CD4-positive, alpha-beta T cell treated with Interferon gamma for 1 hour (primary cell): Measurements from ENCODE around the gene AAK1.
"Not testable (repeated sequence)": the region's sequence is repeated elsewhere in the genome, so short reads cannot be mapped to it uniquely, and the experiment has no call there.

Experiments used
- DNase-seq: peaks from one replicate; pipeline ENCODE4 v3.0.0-alpha.2; 2020

Gene AAK1

DNA sequence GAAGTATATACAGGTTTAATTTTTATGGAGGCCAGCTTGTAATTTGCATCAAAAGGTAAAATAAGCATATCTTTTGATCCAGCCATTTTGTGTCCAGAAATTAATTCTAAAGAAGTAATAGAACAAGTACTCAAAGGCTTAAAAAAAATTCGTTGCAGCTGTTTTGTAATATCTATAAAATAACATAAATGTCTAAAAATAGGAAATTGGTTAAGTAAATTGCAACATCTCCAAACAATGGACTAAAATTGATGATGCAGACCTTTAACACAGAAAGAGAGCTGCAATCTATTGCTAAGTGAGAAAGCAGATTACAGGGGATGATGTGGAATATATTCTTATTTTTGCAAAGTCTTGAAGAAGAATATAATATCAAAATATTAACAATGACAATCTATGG, 19.4 kb downstream of the AAK1 start:
- no peak for DNase-seq

DNA sequence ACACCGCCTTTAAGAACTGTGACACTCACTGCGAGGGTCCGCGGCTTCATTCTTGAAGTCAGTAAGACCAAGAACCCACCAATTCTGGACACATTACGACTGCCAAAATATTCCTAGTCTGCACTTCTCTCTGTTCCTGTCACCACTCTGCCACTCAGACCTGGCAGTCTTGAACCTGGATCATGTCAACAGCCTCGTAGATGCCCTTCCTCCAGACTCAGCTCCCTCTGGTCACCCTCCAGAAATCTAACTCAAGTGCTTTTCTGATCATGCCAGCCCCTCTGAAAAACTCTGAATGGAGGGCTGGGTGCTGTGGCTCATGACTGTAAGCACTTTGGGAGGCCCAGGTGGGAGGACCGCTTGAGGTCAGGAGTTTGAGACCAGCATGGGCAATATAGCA, 20.3 kb downstream of the AAK1 start:
- DNase-seq: no peak

DNA sequence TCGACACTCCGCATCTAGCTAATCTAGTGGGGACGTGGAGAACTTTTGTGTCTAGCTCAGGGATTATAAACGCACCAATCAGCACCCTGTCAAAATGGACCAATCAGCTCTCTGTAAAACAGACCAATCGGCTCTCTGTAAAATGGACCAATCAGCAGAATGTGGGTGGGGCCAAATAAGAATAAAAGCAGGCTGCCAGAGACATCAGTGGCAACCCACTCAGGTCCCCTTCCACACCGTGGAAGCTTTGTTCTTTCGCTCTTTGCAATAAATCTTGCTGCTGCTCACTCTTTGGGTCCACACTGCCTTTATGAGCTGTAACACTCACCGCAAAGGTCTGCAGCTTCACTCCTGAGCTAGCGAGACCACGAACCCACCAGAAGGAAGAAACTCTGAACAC, 20.7 kb downstream of the AAK1 start:
- not testable (repeated sequence) for DNase-seq

DNA sequence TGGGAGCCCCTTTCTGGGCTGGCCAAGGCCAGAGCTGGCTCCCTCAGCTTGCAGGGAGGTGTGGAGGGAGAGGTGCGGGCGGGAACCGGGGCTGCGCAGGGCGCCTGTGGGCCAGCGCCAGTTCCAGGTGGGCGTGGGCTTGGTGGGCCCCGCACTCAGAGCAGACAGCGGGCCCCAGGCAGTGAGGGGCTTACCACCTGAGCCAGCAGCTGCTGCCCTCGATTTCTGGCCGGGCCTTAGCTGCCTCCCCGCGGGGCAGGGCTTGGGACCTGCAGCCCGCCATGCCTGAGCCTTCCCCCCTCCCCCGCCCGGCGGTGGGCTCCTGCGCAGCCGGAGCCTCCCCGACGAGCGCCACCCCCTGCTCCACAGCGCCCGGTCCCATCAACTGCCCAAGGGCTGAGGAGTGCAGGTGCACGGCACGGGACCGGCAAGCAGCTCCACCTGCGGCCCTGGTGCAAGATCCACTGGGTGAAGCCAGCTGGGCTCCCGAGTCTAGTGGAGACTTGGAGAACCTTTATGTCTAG, 21.5 kb downstream of the AAK1 start:
- DNase-seq: not testable (repeated sequence)

DNA sequence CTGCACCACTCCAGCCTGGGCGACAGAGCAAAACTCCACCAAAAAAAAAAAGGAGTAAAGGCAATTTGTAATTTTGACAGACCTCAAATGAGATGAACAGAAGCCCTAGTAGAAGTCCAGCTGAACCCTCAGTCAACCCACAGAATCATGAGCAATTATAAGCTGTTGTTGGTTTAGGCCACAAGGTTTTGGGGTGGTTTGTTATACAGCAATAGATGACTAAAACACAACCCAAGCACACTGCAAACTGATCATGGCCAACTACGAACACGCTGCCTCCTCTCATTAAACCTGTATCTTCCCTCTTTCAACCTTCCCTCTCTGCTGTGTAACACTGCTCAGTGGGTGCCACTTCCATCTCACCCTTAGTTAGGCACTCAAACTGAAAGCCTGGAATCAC, 22.1 kb downstream of the AAK1 start:
- no peak for DNase-seq

DNA sequence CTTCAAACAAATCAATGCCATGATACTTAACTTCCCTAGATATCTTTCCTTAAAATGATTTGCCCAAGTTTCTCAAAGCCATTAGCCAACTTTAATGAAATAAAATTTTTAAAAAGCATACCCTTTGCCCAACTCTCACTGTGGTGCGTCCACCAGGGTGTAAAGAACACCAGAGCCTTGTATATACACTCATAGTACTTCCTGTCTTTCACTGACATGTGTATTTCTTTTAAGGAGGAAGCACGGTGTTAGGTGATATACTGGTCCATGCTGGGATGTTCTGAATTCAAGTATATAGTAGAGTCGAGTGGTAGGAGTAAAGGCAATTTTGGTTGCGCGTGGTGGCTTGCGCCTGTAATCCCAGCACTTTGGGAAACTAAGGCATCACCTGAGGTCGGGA, 22.7 kb downstream of the AAK1 start:
- no peak for DNase-seq

DNA sequence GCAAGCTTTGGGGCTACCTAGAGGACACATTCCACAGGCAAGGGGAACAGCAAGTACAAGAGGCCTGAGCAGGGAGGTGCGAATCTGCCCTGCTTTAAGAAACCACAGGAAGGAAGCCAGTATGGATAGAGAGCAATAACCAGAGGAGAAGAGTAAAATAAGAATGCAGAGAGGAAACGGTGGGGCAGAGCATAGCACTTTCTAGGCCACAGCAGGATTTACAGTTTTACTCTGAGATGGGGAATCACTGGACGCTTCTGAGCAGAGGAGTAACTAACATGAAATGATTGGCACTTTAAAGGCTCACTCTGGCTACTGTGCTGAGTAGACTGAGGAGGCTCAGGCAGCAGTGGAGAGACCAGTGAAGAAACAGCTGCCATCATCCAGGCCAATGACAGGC, 23.8 kb downstream of the AAK1 start:
- DNase-seq: no peak

DNA sequence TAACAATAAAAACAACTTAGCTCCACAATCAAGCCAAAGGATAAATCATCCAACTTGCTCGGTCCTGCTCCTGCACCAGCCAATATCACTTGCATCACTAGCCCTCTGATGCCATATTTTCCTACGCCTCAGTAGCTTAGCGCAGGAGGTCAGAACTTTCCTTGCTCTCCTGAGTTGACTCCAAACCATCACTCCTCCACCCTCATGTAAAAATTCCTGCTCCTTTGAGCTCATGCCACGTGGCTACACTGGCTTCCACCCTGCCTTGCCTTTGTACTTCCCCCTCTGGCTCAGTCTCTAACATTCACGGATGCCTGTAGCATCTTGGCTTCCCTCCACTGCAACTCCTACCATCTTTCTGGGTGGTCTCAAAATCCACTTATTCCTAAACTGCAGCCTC, 25.2 kb downstream of the AAK1 start:
- DNase-seq: no peak

DNA sequence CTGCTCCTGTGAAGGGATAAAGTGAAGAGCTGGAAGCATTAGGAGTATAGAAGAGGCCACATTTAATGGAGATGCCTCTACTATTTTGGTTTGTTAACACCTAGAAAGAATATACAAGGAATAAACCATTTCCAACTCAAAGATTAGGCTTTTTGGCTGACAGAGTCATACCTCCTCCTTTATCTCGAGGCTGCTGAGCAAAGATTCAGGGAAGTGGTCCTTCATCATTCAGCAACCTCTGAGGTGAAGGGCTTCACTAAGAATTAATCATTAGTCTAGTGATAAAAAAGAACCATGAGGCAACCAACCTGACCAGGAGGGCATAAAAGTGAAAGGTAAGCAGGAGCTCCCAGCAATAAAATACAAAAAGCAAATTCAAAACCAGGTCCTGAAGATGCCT, 25.8 kb downstream of the AAK1 start:
- DNase-seq: no peak

DNA sequence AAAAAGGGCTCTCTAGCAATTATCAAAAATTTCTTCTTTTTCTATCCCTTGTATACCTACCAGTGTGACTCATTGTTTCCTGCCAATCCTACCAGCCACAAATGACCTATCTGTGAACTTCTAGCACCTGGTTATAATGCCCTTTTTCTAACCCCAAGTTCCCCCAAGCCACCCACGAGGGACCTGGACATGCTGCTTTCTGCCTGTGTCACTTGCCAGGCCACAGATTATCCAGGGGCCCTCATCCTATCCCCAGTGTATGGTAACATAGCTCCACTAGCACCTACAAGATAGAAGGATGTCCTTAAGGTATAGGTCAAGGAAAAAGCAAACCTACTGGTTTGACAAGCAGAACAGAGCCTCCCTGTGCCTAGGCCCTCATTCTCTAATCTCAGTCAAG, 26.8 kb downstream of the AAK1 start:
- no peak for DNase-seq

DNA sequence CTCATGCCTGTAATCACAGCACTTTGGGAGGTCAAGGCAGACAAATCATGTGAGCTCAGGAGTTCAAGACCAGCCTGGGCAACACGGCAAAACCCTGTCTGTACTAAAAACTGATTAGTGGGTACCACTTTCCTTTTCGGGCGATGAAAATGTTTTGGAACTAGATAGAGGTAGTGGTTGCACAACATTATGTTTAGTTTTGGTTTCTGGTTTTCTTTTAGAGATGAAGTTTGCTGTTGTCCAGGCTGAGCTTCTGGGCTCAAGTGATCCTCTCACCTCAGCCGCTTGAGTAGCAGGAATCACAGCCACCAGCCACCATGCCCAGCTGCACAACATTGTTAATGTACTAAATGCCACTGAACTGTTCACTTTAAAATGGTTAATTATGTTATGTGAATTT, 27.6 kb downstream of the AAK1 start:
- DNase-seq: no peak

DNA sequence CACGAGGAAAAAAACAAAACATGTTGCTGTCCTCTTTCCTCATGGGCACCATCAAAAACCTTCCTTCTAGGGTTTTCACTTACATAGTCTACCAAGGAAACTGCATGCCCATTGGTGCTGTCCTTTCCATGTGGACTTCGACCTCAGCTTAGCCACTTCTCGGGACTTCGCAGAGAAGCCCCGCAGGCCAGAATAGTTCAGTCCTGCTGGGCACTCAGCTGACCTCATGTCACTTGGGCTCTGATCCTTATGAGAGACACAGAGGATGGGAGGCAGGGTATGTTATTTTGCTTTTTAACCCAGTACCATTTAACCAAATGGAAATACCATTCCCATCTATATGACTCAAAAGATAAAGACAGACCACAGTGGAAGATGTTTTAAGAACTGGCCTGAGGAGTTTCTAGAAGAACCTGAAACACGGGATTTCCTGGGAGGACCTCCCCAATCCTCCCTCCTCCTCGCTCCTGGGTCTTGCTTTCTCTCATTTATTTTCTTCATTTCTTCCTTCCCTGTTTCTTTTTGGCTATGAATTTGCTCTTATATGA, 28.4 kb downstream of the AAK1 start:
- no peak for DNase-seq

DNA sequence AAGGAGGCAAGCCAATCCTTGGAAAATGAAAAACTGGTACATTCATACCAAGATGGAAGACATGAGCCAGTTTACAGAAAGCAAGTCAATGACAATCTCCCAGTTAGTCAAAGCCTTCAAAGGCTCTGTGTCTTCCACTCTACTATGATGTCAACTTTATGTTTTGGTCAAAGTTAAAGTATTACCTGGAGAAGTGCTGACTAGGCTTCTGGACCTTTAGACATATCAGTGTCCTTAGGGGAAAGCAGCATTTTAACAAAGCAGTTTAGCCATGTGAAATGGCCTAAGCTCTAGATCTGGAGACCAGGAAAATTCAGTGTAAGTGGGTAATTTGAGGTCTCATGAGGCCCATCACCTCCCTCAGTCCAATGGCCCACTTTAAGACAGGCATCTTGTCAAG, 30.8 kb downstream of the AAK1 start:
- DNase-seq: no peak

DNA sequence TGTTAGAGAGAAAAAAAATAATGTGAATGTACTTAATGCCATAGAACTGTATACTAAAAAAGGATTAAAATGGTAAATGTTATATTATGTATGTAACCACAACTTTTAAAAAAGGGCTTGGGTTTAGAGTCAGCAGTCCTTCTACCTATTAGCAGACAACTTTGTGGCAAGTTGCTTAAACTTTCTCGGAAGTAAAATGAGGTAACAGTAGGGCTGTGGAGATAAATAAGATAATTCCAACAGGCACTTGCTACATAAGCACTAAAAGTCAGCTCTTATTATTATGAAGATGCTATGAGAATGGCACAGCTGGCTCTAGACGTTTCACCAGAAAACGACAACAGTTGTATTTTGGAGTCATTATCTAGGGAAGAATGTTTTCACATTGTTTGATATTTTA, 31.3 kb downstream of the AAK1 start:
- DNase-seq: no peak

DNA sequence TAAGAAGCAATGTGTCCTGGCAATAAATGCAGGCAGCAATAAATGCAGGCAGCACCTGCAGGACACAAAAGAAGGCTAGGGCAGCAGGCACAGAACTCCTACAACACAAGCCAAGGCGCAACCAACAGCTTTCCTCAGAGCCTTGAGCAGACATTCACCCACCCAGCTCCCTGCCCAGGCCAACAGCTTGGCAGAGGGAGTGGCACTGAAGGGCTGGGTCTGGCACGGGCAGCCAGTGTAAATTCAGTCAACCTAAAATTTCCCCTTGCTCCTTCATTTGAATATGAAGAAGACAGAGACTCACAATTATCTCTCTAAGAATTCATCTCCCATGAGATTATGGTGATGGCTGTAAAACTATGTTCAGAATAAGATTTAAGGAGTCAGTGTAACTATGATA, 35.4 kb downstream of the AAK1 start:
- no peak for DNase-seq

DNA sequence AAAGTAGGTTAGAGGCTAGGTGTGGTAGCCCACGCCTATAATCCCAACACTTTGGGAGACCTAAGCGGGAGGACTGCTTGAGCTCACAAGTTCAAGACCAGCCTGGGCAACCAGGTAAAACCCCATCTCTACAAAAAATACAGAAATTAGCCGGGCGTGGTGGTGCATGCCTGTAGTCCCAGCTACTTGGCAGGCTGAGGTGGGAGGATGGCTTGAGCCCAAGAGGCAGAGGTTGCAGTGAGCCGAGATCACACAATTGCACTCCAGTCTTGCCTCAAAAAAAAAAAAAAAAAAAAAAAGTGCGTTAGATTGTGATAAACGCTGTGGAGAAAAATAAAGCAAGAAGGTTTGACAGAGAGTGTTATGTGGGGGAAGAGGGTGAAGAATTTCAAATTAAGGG, 36.8 kb downstream of the AAK1 start:
- DNase-seq: not testable (repeated sequence)

DNA sequence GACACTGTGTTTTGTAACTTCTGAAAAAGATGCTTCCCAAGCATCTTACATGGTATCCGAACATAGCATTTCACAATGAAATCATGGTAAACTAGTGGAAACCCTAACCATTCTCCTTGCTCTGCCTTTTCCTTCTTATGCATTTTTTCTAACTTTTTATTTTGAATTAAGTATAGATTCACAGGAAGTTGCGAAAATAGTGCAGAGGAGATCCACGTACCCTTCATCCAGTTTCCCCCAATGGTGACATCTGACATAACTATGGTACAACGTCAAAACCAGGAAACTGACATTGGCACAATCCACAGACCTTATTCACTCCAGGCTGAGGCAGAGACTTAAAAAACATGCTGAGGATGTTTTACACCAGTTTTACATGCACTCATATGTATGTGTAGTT, 38.3 kb downstream of the AAK1 start:
- no peak for DNase-seq

DNA sequence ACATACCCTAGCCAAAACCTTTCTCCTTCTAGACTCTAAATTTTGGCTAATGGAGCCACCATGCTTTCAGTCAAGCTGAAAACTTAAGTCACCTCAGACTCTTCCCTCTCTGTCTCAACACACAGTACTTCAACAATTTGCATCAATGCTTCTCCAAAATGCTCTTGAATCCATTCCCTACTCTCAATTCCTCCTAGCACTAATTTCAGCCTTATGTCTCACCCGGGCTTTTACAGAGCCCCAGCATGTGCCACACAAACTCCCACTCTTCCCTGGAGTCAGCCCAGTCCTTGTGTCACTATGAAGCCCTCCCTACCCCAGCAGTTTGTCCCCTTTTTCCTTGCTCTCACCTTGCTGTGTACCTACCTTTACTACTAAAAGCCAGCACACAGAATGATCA, 38.7 kb downstream of the AAK1 start:
- DNase-seq: no peak

DNA sequence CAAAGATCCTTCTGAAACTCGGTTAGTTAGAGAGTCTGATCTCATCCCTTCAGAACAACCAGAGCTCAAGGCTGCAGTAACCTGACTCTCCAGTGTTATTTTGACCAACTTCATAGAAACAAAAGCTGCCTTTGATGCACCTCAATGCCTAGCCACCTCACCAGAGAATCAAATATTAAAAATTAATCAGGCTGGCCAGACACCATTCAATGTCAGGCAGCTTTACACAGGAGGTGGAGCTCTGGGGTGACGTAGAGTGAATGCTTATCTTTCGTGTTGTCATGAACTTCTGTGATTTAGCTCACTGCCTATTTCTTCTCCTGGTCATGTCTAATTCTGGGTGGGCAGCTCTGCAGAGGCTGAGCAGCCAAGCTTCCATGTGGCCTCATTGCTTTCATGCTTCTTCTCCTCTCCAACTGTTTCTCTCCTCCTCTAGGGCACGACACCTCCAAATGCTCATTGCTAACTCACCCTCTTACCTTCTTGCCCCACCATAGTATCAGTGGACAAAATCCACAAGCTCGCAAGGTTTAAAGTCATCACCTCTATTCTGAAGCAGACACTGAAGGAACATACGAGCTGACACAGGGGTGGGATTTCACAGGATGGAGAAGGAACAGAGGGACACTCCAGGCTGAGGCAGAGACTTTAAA, 39.4 kb downstream of the AAK1 start:
- DNase-seq: no peak

DNA sequence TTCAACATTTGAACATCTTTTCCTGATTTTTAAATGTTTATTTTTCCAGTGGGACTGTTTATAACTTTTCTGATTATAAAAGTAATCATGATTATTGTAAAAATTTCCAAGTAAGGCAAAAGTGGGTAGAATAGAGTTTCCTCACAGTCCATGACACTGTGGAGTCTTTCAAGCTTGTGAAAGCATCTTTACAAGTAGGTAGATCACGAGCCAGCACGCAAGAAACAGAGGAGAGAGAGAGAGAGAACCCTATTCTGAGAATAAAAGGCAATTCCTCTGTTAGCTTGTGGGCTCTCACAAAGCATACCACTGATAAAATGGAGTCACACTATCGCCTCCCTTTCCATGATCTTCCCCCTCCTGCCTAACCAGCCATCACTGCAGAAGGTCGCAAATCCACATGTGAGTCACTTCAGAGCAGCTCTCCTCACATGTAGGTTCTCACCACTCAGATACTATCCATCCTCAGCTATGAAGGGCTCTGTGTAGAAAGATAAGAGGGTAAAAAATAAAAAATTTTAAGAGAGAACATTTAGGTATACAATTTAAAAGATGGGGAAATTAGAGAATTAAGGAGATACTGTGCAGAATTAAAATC, 40.3 kb downstream of the AAK1 start:
- DNase-seq: no peak

DNA sequence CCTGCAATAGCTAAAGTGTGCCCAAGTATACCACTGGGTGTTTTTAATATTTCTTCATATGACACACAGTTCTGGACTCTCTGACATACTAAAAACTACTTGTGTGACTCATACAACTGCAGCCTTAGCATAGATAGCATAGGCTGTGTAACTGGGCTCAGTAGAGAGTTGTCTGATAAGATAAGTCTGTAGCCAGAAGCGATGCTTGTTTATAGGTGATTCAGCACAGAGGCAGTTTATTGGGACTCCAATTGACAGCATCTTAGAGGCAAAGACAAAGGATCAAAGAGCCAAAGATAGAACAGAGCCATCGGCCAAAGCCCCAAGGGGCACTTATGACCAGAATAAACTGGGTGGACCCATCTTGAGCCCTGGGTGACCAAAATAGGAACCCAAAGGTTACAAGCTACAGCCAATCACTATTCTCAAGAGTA, 42.3 kb downstream of the AAK1 start:
- DNase-seq: no peak

DNA sequence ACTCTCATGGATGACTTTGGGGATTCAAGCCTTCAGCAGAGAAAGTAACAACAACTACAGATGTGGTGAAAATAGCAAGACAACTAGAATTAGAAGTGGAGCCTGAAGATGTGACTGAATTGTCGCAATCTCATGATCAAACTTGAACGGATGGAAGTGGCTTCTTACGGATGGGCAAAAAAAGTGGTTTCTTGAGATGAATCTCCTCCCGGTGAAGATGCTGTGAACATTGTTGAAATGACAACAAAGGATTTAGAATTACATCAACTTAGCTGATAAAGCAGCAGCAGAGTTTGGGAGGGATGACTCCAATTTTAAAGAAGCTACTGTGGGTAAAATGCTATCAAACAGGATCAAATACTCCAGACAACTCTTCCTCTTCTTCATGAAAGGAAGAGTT, 43.1 kb downstream of the AAK1 start:
- DNase-seq: no peak

DNA sequence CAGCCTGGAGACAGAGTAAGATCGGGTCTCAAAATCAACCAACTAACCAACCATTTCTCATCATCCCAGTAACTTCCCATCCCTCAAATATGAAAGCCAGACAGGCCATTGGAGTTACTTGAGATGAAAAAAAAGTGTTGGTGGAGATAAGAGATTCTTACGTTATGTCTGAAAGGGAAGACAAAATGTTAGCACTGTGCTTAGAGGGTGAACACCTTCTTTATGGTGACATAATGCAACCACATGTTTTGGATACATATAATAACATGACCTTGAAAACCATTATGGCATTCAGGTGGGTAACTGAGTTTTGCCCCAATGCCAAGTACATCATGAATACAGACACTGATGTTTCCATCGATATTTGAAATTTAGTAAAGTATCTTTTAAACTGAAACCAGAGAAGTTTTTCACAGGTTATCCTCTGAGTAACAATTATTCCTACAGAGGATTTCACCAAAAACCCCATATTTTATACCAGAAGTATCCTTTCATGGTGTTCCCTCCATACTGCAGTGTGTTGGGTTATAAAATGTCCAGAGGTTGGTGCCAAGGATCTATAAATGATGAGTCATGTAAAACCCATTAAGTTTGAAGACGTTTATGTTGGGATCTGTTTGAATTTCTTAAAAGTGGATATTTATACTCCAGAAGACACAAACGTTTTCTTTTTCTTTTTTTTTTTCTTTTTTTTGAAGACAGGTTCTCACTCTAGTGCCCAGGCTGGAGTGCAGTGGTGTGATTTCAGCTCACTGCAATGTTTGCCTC, 45.5 kb downstream of the AAK1 start:
- no peak for DNase-seq

DNA sequence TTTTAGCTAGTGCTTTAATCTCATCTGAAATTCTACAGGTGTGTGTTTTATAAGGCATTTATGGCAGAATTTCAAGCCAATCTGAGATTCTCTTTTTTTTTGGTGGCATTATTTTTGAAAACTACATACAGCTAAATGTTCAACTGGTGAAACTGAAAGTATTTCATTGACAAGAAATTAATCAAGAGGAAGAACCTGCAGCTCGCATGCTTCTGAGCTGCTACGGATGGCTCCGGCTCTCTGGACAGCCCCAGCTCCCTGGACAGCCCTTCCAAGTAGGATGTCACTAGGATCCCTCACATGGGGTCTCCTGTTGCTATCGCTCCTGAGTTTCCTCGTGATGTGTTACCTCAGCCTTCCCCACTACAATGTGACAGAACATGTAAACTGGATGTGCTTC, 46.4 kb downstream of the AAK1 start:
- DNase-seq: no peak
